Aorta (tissue), 5 donors: ENCODE data around the gene CRAMP1. TPM values are rescaled to one million over a fixed set of nuclear protein-coding genes. Genes with fewer than 3 reads are reported as not detected.

Experiments
- ATAC-seq: fragments of 200-7000 bp; cut with Tn5 transposase; one replicate; pipeline ENCODE4 v1.9.1; 2022; ENCODE audit warnings: moderate library complexity; ENCODE audit not compliant: low FRiP score
- DNase-seq, 2 donors: peaks; one replicate each; pipeline ENCODE4 v3.0.0-alpha.2; 2020
- H3K27ac ChIP-seq, 2 donors: one replicate each; pipeline ENCODE4 v1.5.1; 2013; ENCODE audit warnings: low read length in 2 of 2, mild to moderate bottlenecking in 2 of 2, moderate library complexity in 2 of 2, control low read depth in 1 of 2, inconsistent platforms in 1 of 2, low read depth in 1 of 2
- H3K27me3 ChIP-seq, 2 donors: one replicate each; pipeline ENCODE4 v1.6.1; 2013; ENCODE audit warnings: control low read depth in 1 of 2, low read length in 1 of 2, mild to moderate bottlenecking in 1 of 2, moderate library complexity in 1 of 2; ENCODE audit not compliant: insufficient read depth in 2 of 2, control insufficient read depth in 1 of 2
- H3K36me3 ChIP-seq, 2 donors: one replicate each; pipeline ENCODE4 v1.6.1; 2013; ENCODE audit warnings: control low read depth in 1 of 2, low read length in 1 of 2, mild to moderate bottlenecking in 1 of 2; ENCODE audit not compliant: insufficient read depth in 2 of 2, control insufficient read depth in 1 of 2
- H3K4me1 ChIP-seq, 2 donors: one replicate each; pipeline ENCODE4 v1.6.1; 2013; ENCODE audit warnings: low read length in 2 of 2, control low read depth in 1 of 2, mild to moderate bottlenecking in 1 of 2, moderate library complexity in 1 of 2; ENCODE audit not compliant: insufficient read depth in 2 of 2, control insufficient read depth in 1 of 2
- H3K4me3 ChIP-seq, 2 donors: one replicate each; pipeline ENCODE4 v1.5.1; 2013; ENCODE audit warnings: low read length in 2 of 2, control low read depth in 1 of 2, mild to moderate bottlenecking in 1 of 2
- H3K9me3 ChIP-seq: one replicate; pipeline ENCODE4 v1.6.1; 2013; ENCODE audit warnings: mild to moderate bottlenecking, low read length; ENCODE audit not compliant: control insufficient read depth
- WGBS, 2 donors: extraction: QIAGEN DNeasy Blood & Tissue Kit; methylation state at CpG; one replicate each; pipeline ENCODE4 v1.1.7; 2013; 5-methylcytosine and 5-hydroxymethylcytosine counted together
- intact Hi-C, 2 donors: fragments of 100-400 bp; cut with DNase I; formaldehyde crosslinking; loops; one replicate each; pipeline versions ENCODE4 v1.14.2 to v1.15.0; 2022
- polyA plus RNA-seq, 2 donors: library from polyadenylated mRNA; stranded (reverse); fragments of 200-250 nt; gene quantifications; one replicate each; pipeline ENCODE4 v1.2.3, GENCODE V29; 2013
- total RNA-seq, 2 donors: library from RNA; stranded (reverse); fragmentation: NEBNext Ultra II Directional; extraction: Animal tissue kit (Norgen Biotek cat#: 25700); gene quantifications; one replicate each; pipeline ENCODE4 v1.2.1, GENCODE V29; 2021
- donor health status: healthy with polysubstance abuse.
- donor health status: Bipolar disorder and iron deficiency.
- donor health status: DM: no; HTN: no; CAD: no.
- donor health status: DM: no; HTN: no; CAD: no.
- donor health status: DM: yes; HTN: yes; CAD: no.

Gene CRAMP1
- total and polyA plus RNA-seq, 4 donors, result 2.3 to 24.2 (median 14.4) TPM

DNA sequence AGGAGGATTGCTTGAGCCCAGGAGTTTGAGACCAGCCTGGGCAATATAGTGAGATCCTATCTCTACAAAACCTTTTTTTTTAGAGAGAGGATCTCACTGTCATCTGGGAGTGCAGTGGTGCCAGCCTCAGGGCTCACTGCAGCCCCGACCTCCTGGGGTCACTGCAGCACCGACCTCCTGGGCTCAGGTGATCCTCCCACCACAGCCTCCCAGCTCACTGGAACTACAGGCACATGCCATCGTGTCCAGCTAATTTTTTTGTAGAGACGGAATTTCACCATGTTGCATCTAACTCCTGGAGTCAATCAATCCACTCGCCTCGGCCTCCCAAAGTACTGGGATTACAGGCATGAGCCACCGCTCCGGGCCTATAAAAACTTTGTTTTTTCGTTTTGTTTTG is 109.2 kb downstream of the CRAMP1 start:
- DNase-seq (no peak), ATAC-seq (no peak)
- no peak overlapping the region for H3K27ac ChIP-seq
- H3K4me3 ChIP-seq, result no peak overlapping the region
- H3K4me1 ChIP-seq, result no peaks in the 10 kb centered on the region
- no peaks in the 10 kb centered on the region for H3K27me3 ChIP-seq
- H3K36me3 ChIP-seq, result peaks cover 0 to 3% of the 10 kb centered on the region in 2 donors
- 93 to 94% methylated on average over 9 of the region's 9 CpGs for WGBS, 2 donors
- no peaks in the 10 kb centered on the region for H3K9me3 ChIP-seq
- intact Hi-C loops, result no loop called here

GRCh38 chr16:1723450-1724147 is 111.4 kb downstream of the CRAMP1 start:
- ATAC-seq (no peak), DNase-seq (no peak)
- WGBS, 2 donors, result 49 to 50% methylated on average over 6 of the region's 6 CpGs
- H3K27me3 ChIP-seq, result no peaks in the 10 kb centered on the region
- intact Hi-C loops, result no loop called here
- H3K36me3 ChIP-seq, result peaks cover 0 to 3% of the 10 kb centered on the region in 2 donors
- H3K4me3 ChIP-seq, result no peak overlapping the region
- no peak overlapping the region for H3K27ac ChIP-seq
- no peaks in the 10 kb centered on the region for H3K9me3 ChIP-seq
- H3K4me1 ChIP-seq, result no peaks in the 10 kb centered on the region

DNA sequence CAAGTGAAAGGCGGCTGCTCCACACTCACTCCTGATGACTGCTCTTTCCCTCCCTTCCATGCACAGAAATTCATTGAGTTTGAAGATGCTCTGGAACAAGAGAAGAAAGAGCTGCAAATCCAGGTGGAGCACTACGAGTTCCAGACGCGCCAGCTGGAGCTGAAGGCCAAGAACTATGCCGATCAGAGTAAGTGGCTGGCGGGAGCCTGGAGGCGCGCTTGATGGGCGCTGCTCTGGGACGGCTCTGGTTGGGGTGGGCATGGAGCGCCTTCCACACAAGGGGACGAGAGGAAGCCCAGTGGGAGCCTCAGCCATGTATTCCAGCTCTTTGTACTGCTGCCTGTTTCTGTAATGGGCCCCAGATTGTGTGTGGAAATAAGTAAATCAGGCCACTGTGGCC is 112.3 kb downstream of the CRAMP1 start:
- DNase-seq, result no peak
- no peak overlapping the region for H3K27ac ChIP-seq
- intact Hi-C loops, result no loop called here

DNA sequence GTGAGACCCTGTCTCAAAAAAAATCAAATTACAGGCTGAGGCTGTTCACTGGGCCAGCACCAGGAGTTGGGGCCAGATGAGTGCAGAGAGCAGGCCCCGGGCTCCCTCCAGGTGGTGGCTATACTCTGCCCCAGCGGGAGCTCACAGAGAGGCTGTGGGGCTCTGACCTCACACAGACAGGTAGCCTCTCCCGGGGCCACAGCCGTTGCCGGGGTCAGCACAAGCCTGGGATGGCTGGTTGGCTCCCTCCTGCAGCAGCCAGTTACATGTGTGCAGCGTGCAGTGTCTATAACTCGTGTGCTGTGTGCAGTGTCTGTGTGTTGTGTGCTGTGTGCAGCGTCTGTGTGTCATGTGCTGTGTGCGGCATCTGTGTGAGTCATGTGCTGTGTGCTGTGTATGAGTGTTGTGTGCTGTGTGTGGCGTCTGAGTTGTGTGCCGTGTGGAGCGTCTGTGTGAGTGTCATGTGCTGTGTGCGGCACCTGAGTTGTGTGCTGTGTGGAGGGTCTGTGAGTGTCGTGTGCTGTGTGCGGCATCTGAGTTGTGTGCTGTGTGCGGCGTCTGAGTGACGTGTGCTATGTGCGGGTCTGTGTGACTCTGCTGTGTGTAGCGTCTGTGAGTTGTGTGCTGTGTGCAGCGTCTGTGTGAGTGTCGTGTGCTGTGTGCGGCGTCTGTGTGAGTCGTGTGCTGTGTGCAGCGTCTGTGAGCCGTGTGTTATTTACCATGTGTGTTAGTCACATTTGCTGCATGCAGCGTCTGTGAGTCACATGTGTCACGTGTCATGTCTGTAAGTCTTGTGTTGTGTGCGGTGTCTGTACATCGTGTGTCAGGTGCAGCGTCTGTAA is 114.7 kb downstream of the CRAMP1 start:
- peaks cover 0 to 3% of the 10 kb centered on the region in 2 donors for H3K36me3 ChIP-seq
- H3K9me3 ChIP-seq, result no peaks in the 10 kb centered on the region
- H3K27me3 ChIP-seq, result no peaks in the 10 kb centered on the region
- DNase-seq (no peak), ATAC-seq (no peak)
- no peak overlapping the region for H3K27ac ChIP-seq
- H3K4me1 ChIP-seq, result no peaks in the 10 kb centered on the region
- intact Hi-C loops, result no loop called here
- WGBS, 2 donors, result 92 to 94% methylated on average over 32 of the region's 32 CpGs
- no peak overlapping the region for H3K4me3 ChIP-seq

More for the DNA sequence above, 112.3 kb downstream of the CRAMP1 start:
- Histone ChIP-seq H3K27me3 (no peaks in the 10 kb centered on the region), H3K4me3 (no peak overlapping the region), H3K4me1 (no peaks in the 10 kb centered on the region), H3K9me3 (no peaks in the 10 kb centered on the region), H3K36me3 (peaks cover 0 to 3% of the 10 kb centered on the region in 2 donors)
- ATAC-seq, result no peak
- 91% methylated on average over 10 to 12 of the region's 12 CpGs for WGBS, 2 donors

Other genes with a start within 250 kb of the CRAMP1 start
- gene UNKL, start 197.7 kb upstream of the CRAMP1 start, total RNA-seq, result 10 to 100 TPM; 21.2 to 34.6 TPM
- 10 to 100 TPM in 1 of 2 donors, 1 to 10 TPM in 1; 8.8 to 23.9 TPM for gene UNKL, start 197.7 kb upstream of the CRAMP1 start, polyA plus RNA-seq
- 1 to 10 TPM; 5.7 to 8.3 TPM for gene UQCC4, start 191.6 kb upstream of the CRAMP1 start, total RNA-seq
- 10 to 100 TPM; 13.3 to 20.0 TPM for gene UQCC4, start 191.6 kb upstream of the CRAMP1 start, polyA plus RNA-seq
- gene PERCC1, start 181.3 kb upstream of the CRAMP1 start, total RNA-seq, result not detected
- not detected for gene PERCC1, start 181.3 kb upstream of the CRAMP1 start, polyA plus RNA-seq
- 1 to 10 TPM; 1.8 to 2.0 TPM for gene CCDC154, start 167.8 kb upstream of the CRAMP1 start, total RNA-seq
- 1 to 10 TPM; 3.8 to 9.6 TPM for gene CCDC154, start 167.8 kb upstream of the CRAMP1 start, polyA plus RNA-seq
- gene CLCN7, start 137.3 kb upstream of the CRAMP1 start, total RNA-seq, result 10 to 100 TPM; 44.8 to 89.1 TPM
- gene CLCN7, start 137.3 kb upstream of the CRAMP1 start, polyA plus RNA-seq, result 10 to 100 TPM; 14.5 to 90.9 TPM
- gene PTX4, start 123.4 kb upstream of the CRAMP1 start, total RNA-seq, result under 1 TPM; 0.26 to 0.33 TPM
- gene PTX4, start 123.4 kb upstream of the CRAMP1 start, polyA plus RNA-seq, result not detected
- 10 to 100 TPM; 25.6 to 28.2 TPM for gene TELO2, start 119.0 kb upstream of the CRAMP1 start, total RNA-seq
- gene TELO2, start 119.0 kb upstream of the CRAMP1 start, polyA plus RNA-seq, result 10 to 100 TPM in 1 of 2 donors, 1 to 10 TPM in 1; 8.8 to 52.7 TPM
- 10 to 100 TPM; 38.1 to 52.1 TPM for gene TMEM204, start 78.7 kb upstream of the CRAMP1 start, total RNA-seq
- 10 to 100 TPM; 34.7 to 74.5 TPM for gene TMEM204, start 78.7 kb upstream of the CRAMP1 start, polyA plus RNA-seq
- 10 to 100 TPM; 13.5 to 22.4 TPM for gene IFT140, start 288 bp upstream of the CRAMP1 start, total RNA-seq
- gene IFT140, start 288 bp upstream of the CRAMP1 start, polyA plus RNA-seq, result 10 to 100 TPM in 1 of 2 donors, 1 to 10 TPM in 1; 4.6 to 15.2 TPM
- 10 to 100 TPM; 28.3 to 30.8 TPM for gene JPT2, start 65.9 kb downstream of the CRAMP1 start, total RNA-seq
- 10 to 100 TPM; 14.2 to 15.7 TPM for gene JPT2, start 65.9 kb downstream of the CRAMP1 start, polyA plus RNA-seq
- gene MAPK8IP3, start 93.8 kb downstream of the CRAMP1 start, total RNA-seq, result 100 to 1,000 TPM in 1 of 2 donors, 10 to 100 TPM in 1; 69.0 to 122 TPM
- 10 to 100 TPM; 20.8 to 99.3 TPM for gene MAPK8IP3, start 93.8 kb downstream of the CRAMP1 start, polyA plus RNA-seq
- 10 to 100 TPM; 33.0 to 62.8 TPM for gene NME3, start 159.2 kb downstream of the CRAMP1 start, total RNA-seq
- 100 to 1,000 TPM in 1 of 2 donors, 10 to 100 TPM in 1; 61.0 to 379 TPM for gene NME3, start 159.2 kb downstream of the CRAMP1 start, polyA plus RNA-seq
- 10 to 100 TPM; 15.8 to 23.7 TPM for gene EME2, start 160.4 kb downstream of the CRAMP1 start, total RNA-seq
- gene EME2, start 160.4 kb downstream of the CRAMP1 start, polyA plus RNA-seq, result 10 to 100 TPM in 1 of 2 donors, 1 to 10 TPM in 1; 1.6 to 20.6 TPM
- 10 to 100 TPM; 36.5 to 40.5 TPM for gene MRPS34, start 160.8 kb downstream of the CRAMP1 start, total RNA-seq
- 10 to 100 TPM; 67.7 to 74.2 TPM for gene MRPS34, start 160.8 kb downstream of the CRAMP1 start, polyA plus RNA-seq
- gene SPSB3, start 170.2 kb downstream of the CRAMP1 start, total RNA-seq, result 10 to 100 TPM; 33.6 to 33.7 TPM
- gene SPSB3, start 170.2 kb downstream of the CRAMP1 start, polyA plus RNA-seq, result 100 to 1,000 TPM in 1 of 2 donors, 10 to 100 TPM in 1; 25.8 to 322 TPM
- 10 to 100 TPM; 30.7 to 32.9 TPM for gene NUBP2, start 170.6 kb downstream of the CRAMP1 start, total RNA-seq
- gene NUBP2, start 170.6 kb downstream of the CRAMP1 start, polyA plus RNA-seq, result 10 to 100 TPM; 55.3 to 92.4 TPM
- gene IGFALS, start 181.3 kb downstream of the CRAMP1 start, total RNA-seq, result not detected
- gene IGFALS, start 181.3 kb downstream of the CRAMP1 start, polyA plus RNA-seq, result under 1 TPM in 1 of 2 donors, not detected in 1; 0.84 TPM
- gene HAGH, start 214.5 kb downstream of the CRAMP1 start, total RNA-seq, result 10 to 100 TPM; 50.2 to 52.3 TPM
- 10 to 100 TPM; 58.9 to 79.0 TPM for gene HAGH, start 214.5 kb downstream of the CRAMP1 start, polyA plus RNA-seq
- 10 to 100 TPM in 1 of 2 donors, 1 to 10 TPM in 1; 7.4 to 11.9 TPM for gene FAHD1, start 214.8 kb downstream of the CRAMP1 start, total RNA-seq
- 10 to 100 TPM; 13.1 to 42.1 TPM for gene FAHD1, start 214.8 kb downstream of the CRAMP1 start, polyA plus RNA-seq